Astrocyte of the spinal cord (primary cell): ENCODE measurements around the gene PLCH1.

Experiments used
- DNase-seq: peaks from one replicate; pipeline ENCODE4 v3.0.0; 2011; ENCODE audit warnings: low read depth, low spot score
- H3K4me3 ChIP-seq: 2 replicates; pipeline ENCODE4 v1.5.1; 2011; ENCODE audit warnings: low read depth, mild to moderate bottlenecking, low read length, moderate library complexity
- CTCF ChIP-seq: IDR thresholded peaks from 2 replicates; pipeline ENCODE4 v1.5.1; 2012; ENCODE audit warnings: low read depth, mild to moderate bottlenecking, low read length, inconsistent platforms
- in situ Hi-C: cut with HindIII; loops from 2 replicates; pipeline ENCODE4 v1.10.0; 2017; ENCODE audit warnings: low sequenced_read_pairs

PLCH1 gene

GRCh38 chr3:155425396-155425795 is 319.5 kb downstream of the PLCH1 start:
- TF ChIP-seq CTCF, result no peak
- H3K4me3 ChIP-seq, result no peak overlapping the region
- in situ Hi-C loops, result no loop called here
- no peak for DNase-seq

GRCh38 chr3:155424323-155424710 is 320.6 kb downstream of the PLCH1 start:
- no peak overlapping the region for H3K4me3 ChIP-seq
- in situ Hi-C loops, result no loop called here
- TF ChIP-seq CTCF, result no peak
- no peak for DNase-seq

- no peak overlapping the region for H3K4me3 ChIP-seq
- DNase-seq, result no peak
- TF ChIP-seq CTCF, result no peak
- in situ Hi-C loops, result no loop called here
These were observed 321.1 kb downstream of the PLCH1 start for GRCh38 chr3:155423526-155424322.

GRCh38 chr3:155420881-155421486 is 323.9 kb downstream of the PLCH1 start:
- no peak for DNase-seq
- no peak overlapping the region for H3K4me3 ChIP-seq
- no peak for TF ChIP-seq CTCF
- in situ Hi-C loops, result no loop called here

GRCh38 chr3:155420406-155420805 is 324.5 kb downstream of the PLCH1 start:
- in situ Hi-C loops, result no loop called here
- DNase-seq, result no peak
- TF ChIP-seq CTCF, result no peak
- no peak overlapping the region for H3K4me3 ChIP-seq

GRCh38 chr3:155418407-155418806 is 326.5 kb downstream of the PLCH1 start:
- in situ Hi-C loops, result no loop called here
- no peak for DNase-seq
- no peak for TF ChIP-seq CTCF
- H3K4me3 ChIP-seq, result no peak overlapping the region
